Suprapubic skin (tissue), 4 donors: Measurements from ENCODE around the gene NBAS.

Source experiments
- POLR2A ChIP-seq, 2 donors: fragments of 450-650 bp; IDR thresholded peaks; one replicate each; pipeline ENCODE4 v1.6.1; 2017; ENCODE audit warnings: antibody characterized with exemption in 2 of 2, mild to moderate bottlenecking in 2 of 2, moderate library complexity in 2 of 2
- POLR2AphosphoS5 ChIP-seq, 3 donors: sonication (generic); formaldehyde crosslinking; IDR thresholded peaks; one replicate each; pipeline ENCODE4 v1.6.1; 2017; ENCODE audit warnings: antibody characterized with exemption in 3 of 3
- TF ChIP-seq, protein P1 (sequence below), 2 donors: fragments of 200-600 bp in 1 of 2; fragments of 450-650 bp in 1 of 2; sonication (generic) in 1 of 2; IDR thresholded peaks; one replicate each; pipeline ENCODE4 v1.5.1; 2016 to 2019; ENCODE audit warnings: antibody characterized with exemption in 2 of 2, mild to moderate bottlenecking in 1 of 2, moderate library complexity in 1 of 2

DNA sequence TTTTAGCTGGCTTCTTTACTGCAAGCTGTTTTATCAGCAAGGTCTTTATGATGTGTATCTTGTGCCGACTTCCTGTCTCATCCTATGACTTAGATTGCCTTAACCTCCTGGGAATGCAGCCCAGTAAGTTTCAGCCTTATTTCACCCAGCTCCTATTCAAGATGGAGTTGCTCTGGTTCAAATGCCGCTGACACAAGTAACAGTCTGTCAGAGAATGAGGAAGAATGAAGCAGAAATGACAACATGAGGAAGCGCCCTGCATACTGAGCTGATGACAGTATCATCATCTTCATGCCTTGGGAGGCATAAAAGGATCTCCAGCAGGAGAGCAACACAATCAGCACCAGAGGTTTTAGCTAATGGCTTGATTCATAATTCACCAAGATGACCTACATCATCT, 309.4 kb downstream of the NBAS start:
- TF ChIP-seq, protein P1, sequence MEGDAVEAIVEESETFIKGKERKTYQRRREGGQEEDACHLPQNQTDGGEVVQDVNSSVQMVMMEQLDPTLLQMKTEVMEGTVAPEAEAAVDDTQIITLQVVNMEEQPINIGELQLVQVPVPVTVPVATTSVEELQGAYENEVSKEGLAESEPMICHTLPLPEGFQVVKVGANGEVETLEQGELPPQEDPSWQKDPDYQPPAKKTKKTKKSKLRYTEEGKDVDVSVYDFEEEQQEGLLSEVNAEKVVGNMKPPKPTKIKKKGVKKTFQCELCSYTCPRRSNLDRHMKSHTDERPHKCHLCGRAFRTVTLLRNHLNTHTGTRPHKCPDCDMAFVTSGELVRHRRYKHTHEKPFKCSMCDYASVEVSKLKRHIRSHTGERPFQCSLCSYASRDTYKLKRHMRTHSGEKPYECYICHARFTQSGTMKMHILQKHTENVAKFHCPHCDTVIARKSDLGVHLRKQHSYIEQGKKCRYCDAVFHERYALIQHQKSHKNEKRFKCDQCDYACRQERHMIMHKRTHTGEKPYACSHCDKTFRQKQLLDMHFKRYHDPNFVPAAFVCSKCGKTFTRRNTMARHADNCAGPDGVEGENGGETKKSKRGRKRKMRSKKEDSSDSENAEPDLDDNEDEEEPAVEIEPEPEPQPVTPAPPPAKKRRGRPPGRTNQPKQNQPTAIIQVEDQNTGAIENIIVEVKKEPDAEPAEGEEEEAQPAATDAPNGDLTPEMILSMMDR (IDR thresholded peaks at IDR 0.05) = no peak
- TF ChIP-seq POLR2AphosphoS5 (IDR thresholded peaks at IDR 0.05) = no peak
- TF ChIP-seq POLR2A (IDR thresholded peaks at IDR 0.05) = no peak
